Glutamatergic neuron (in vitro differentiated cells): ENCODE measurements around the gene ETV5. TPM values are rescaled to one million over a fixed set of nuclear protein-coding genes. Genes with fewer than 3 reads are reported as not detected.
"Not testable (repeated sequence)": the region's sequence is repeated elsewhere in the genome, so short reads cannot be mapped to it uniquely, and the experiment has no call there.

Experiments used
- DNase-seq: peaks from one replicate; pipeline ENCODE4 v3.0.0; 2022
- H3K27ac Mint-ChIP-seq: one replicate; pipeline ENCODE4 v1.8.0; 2020; ENCODE audit warnings: mild to moderate bottlenecking, mixed read lengths, inconsistent platforms; ENCODE audit not compliant: unreplicated experiment
- H3K27me3 Mint-ChIP-seq: one replicate; pipeline ENCODE4 v1.8.0; 2020; ENCODE audit warnings: mild to moderate bottlenecking, moderate library complexity, mixed read lengths, inconsistent platforms; ENCODE audit not compliant: unreplicated experiment
- H3K36me3 Mint-ChIP-seq: one replicate; pipeline ENCODE4 v1.8.0; 2020; ENCODE audit warnings: mild to moderate bottlenecking, mixed read lengths, inconsistent platforms; ENCODE audit not compliant: unreplicated experiment
- H3K4me1 Mint-ChIP-seq: one replicate; pipeline ENCODE4 v1.8.0; 2020; ENCODE audit warnings: mild to moderate bottlenecking, low read depth, mixed read lengths, inconsistent platforms; ENCODE audit not compliant: unreplicated experiment
- H3K4me3 Mint-ChIP-seq: one replicate; pipeline ENCODE4 v1.8.0; 2020; ENCODE audit warnings: mild to moderate bottlenecking, mixed read lengths, inconsistent platforms; ENCODE audit not compliant: unreplicated experiment
- H3K9me3 Mint-ChIP-seq: one replicate; pipeline ENCODE4 v1.8.0; 2020; ENCODE audit warnings: mild to moderate bottlenecking, moderate library complexity, mixed read lengths, inconsistent platforms; ENCODE audit not compliant: unreplicated experiment
- total RNA-seq: library from RNA; stranded (reverse); fragmentation: NEBNext Ultra II Directional; extraction: Animal tissue kit (Norgen Biotek cat#: 25700); gene quantifications from one replicate; pipeline ENCODE4 v1.2.1, GENCODE V29; 2021; ENCODE audit not compliant: unreplicated experiment
- TF ChIP-seq, protein P1 (sequence below): fragments of 200-600 bp; sonication (generic); IDR thresholded peaks from one replicate; pipeline ENCODE4 v1.5.0; 2021; ENCODE audit not compliant: partially characterized antibody, unreplicated experiment

ETV5 gene
- total RNA-seq, 1 donor from 2014 or later = 16.9 TPM

DNA sequence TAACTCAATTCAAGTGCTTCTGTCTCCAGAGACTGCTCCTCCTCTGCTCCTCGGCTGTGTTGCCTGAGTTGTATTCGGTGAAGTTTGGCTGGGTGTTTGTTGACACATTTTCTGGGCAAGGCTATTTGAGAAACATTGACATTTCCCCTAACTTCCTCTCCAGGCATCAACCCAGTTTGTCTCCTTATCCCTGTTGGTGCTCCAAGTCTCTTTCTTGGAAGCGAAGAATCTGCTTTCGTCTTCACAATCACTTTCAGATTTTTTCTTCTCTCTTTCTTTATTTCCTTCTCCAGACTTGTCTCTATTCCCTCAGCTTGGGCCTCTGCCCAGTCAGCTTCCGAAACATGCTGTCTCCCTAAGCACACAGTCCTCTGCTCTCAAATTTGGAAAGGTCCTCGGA, 84.7 kb downstream of the ETV5 start:
- peaks cover 2% of the 10 kb centered on the region for H3K27me3 Mint-ChIP-seq
- DNase-seq = no peak
- H3K27ac Mint-ChIP-seq = no peak overlapping the region
- H3K36me3 Mint-ChIP-seq = peaks cover 7% of the 10 kb centered on the region
- peaks cover 4% of the 10 kb centered on the region for H3K9me3 Mint-ChIP-seq
- no peaks in the 10 kb centered on the region for H3K4me1 Mint-ChIP-seq
- TF ChIP-seq, protein P1, sequence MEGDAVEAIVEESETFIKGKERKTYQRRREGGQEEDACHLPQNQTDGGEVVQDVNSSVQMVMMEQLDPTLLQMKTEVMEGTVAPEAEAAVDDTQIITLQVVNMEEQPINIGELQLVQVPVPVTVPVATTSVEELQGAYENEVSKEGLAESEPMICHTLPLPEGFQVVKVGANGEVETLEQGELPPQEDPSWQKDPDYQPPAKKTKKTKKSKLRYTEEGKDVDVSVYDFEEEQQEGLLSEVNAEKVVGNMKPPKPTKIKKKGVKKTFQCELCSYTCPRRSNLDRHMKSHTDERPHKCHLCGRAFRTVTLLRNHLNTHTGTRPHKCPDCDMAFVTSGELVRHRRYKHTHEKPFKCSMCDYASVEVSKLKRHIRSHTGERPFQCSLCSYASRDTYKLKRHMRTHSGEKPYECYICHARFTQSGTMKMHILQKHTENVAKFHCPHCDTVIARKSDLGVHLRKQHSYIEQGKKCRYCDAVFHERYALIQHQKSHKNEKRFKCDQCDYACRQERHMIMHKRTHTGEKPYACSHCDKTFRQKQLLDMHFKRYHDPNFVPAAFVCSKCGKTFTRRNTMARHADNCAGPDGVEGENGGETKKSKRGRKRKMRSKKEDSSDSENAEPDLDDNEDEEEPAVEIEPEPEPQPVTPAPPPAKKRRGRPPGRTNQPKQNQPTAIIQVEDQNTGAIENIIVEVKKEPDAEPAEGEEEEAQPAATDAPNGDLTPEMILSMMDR = no peak
- no peak overlapping the region for H3K4me3 Mint-ChIP-seq

GRCh38 chr3:186022931-186023330, 86.0 kb downstream of the ETV5 start:
- no peaks in the 10 kb centered on the region for H3K4me1 Mint-ChIP-seq
- TF ChIP-seq, protein P1 = no peak
- DNase-seq = no peak
- peaks cover 5% of the 10 kb centered on the region for H3K9me3 Mint-ChIP-seq
- H3K27me3 Mint-ChIP-seq = peaks cover 2% of the 10 kb centered on the region
- no peak overlapping the region for H3K27ac Mint-ChIP-seq
- peaks cover 7% of the 10 kb centered on the region for H3K36me3 Mint-ChIP-seq
- no peak overlapping the region for H3K4me3 Mint-ChIP-seq

DNA sequence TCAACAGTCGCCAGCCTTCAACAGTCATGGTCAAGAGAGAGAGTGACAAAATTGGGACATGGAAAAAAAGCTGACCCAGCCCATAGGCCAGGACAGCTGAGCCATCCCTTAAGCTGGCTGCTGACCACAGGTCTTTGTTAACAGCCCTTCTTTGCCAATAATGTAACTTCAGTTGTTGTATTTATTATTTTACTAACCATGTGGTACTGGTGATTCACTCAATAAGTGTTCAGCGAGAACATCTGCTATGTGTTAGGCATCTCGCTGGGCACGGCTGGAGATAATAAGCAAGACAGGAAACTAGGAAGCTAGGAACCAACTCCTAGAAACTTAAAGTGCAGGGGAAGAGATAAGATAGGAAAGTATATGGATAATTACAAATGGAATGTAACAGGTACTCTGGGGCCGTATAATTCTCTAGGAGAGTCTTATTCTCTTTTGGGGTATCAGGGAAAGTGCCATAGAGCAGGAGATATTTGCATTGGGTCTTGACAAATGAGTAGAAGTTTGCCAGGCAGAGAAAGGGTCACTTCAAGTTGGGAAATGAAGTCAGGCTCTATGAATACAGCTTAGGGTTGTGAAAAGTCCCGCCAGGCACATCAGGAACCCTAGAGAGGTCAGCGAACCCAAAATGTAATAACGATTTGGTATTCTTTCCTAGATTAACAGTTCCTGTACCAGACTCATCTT, 87.1 kb downstream of the ETV5 start:
- Mint-ChIP-seq H3K36me3 (peaks cover 12% of the 10 kb centered on the region), H3K27ac (no peak overlapping the region), H3K4me1 (no peaks in the 10 kb centered on the region), H3K9me3 (peaks cover 7% of the 10 kb centered on the region), H3K4me3 (no peak overlapping the region), H3K27me3 (peaks cover 2% of the 10 kb centered on the region)
- TF ChIP-seq, protein P1 = no peak
- no peak for DNase-seq

GRCh38 chr3:186021250-186021649, 87.6 kb downstream of the ETV5 start:
- not testable (repeated sequence) for H3K36me3 Mint-ChIP-seq, H3K4me3 Mint-ChIP-seq, H3K27ac Mint-ChIP-seq, H3K4me1 Mint-ChIP-seq, H3K9me3 Mint-ChIP-seq, DNase-seq, H3K27me3 Mint-ChIP-seq

GRCh38 chr3:186019288-186019687, 89.6 kb downstream of the ETV5 start:
- H3K4me3 Mint-ChIP-seq, H3K4me1 Mint-ChIP-seq, H3K9me3 Mint-ChIP-seq, H3K27ac Mint-ChIP-seq, DNase-seq, H3K27me3 Mint-ChIP-seq: not testable (repeated sequence)
- H3K36me3 Mint-ChIP-seq = peaks cover 12% of the 10 kb centered on the region

DNA sequence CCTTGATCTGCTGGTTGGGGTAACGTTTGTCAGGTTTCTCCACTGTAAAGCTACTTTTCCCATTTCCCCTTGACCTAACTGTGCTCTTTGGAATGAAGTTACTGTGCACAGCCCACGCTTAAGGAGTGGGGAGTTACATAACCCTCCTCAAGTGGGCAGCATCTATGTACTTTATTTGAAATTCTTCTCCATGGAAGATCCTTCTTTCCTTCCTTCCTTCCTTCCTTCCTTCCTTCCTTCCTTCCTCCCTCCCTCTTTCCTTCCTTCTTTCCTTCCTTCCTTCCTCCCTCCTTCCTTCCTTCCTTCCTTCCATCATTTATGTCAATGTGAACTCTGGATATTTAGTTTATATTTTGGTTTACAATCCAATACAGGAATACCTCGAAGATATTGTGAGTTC, 94.0 kb downstream of the ETV5 start:
- no peak overlapping the region for H3K27ac Mint-ChIP-seq
- DNase-seq = no peak
- peaks cover 12% of the 10 kb centered on the region for H3K36me3 Mint-ChIP-seq
- peaks cover 4% of the 10 kb centered on the region for H3K9me3 Mint-ChIP-seq
- no peaks in the 10 kb centered on the region for H3K4me1 Mint-ChIP-seq
- no peaks in the 10 kb centered on the region for H3K27me3 Mint-ChIP-seq
- TF ChIP-seq, protein P1 = no peak
- H3K4me3 Mint-ChIP-seq = no peak overlapping the region
